Type B pancreatic cell (in vitro differentiated cells): ENCODE results near the gene LIN28B. TPM values are rescaled to one million over a fixed set of nuclear protein-coding genes. Genes with fewer than 3 reads are reported as not detected.

Experiments used
- DNase-seq: peaks from one replicate; pipeline ENCODE4 v3.0.0; 2021; ENCODE audit warnings: mixed read lengths; ENCODE audit not compliant: unreplicated experiment; ENCODE audit errors: extremely low spot score
- H3K27ac Mint-ChIP-seq: 2 replicates; pipeline ENCODE4 v1.8.0; 2021; ENCODE audit warnings: mild to moderate bottlenecking, mixed read lengths
- H3K27me3 Mint-ChIP-seq: 2 replicates; pipeline ENCODE4 v1.8.0; 2021; ENCODE audit warnings: mixed read lengths
- H3K36me3 Mint-ChIP-seq: 2 replicates; pipeline ENCODE4 v1.8.0; 2021; ENCODE audit warnings: mixed read lengths
- H3K4me1 Mint-ChIP-seq: one replicate; pipeline ENCODE4 v1.8.0; 2021; ENCODE audit warnings: mixed read lengths; ENCODE audit not compliant: unreplicated experiment
- H3K4me3 Mint-ChIP-seq: 2 replicates; pipeline ENCODE4 v1.8.0; 2021; ENCODE audit warnings: mild to moderate bottlenecking, mixed read lengths
- H3K9me3 Mint-ChIP-seq: 2 replicates; pipeline ENCODE4 v1.8.0; 2021; ENCODE audit warnings: mixed read lengths
- total RNA-seq: library from RNA; stranded (reverse); gene quantifications from 2 replicates; pipeline ENCODE4 v1.2.1, GENCODE V29; 2021; ENCODE audit warnings: low replicate concordance
- TF ChIP-seq, protein P1 (sequence below): fragments of 200-600 bp; sonication (generic); conservative IDR thresholded peaks from 2 replicates; pipeline ENCODE4 v1.5.0; 2021; ENCODE audit warnings: antibody characterized with exemption, mild to moderate bottlenecking

The LIN28B gene
- total RNA-seq, 1 donor from 2014 or later, result 22.3 TPM

DNA sequence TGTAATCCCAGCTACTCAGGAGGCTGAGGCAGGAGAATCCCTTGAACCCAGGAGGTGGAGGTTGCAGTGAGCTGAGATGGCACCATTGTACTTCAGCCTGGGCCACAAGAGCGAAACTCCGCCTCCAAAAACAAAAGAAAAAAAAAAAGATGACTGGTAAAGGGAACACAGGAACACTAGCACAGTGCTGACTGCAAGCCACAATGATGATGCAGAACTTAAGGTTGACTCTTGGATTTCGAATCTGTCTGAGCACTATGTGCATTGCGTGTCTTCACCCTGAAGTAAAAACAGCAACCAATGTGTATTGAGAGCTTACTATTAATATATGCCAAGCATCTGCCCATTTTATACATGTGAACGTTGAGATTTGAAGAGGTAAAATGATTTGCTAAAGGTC lies 27.6 kb upstream of the LIN28B start:
- TF ChIP-seq, protein P1, sequence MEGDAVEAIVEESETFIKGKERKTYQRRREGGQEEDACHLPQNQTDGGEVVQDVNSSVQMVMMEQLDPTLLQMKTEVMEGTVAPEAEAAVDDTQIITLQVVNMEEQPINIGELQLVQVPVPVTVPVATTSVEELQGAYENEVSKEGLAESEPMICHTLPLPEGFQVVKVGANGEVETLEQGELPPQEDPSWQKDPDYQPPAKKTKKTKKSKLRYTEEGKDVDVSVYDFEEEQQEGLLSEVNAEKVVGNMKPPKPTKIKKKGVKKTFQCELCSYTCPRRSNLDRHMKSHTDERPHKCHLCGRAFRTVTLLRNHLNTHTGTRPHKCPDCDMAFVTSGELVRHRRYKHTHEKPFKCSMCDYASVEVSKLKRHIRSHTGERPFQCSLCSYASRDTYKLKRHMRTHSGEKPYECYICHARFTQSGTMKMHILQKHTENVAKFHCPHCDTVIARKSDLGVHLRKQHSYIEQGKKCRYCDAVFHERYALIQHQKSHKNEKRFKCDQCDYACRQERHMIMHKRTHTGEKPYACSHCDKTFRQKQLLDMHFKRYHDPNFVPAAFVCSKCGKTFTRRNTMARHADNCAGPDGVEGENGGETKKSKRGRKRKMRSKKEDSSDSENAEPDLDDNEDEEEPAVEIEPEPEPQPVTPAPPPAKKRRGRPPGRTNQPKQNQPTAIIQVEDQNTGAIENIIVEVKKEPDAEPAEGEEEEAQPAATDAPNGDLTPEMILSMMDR, result no peak
- H3K4me3 Mint-ChIP-seq, result no peak overlapping the region
- no peaks in the 10 kb centered on the region for H3K9me3 Mint-ChIP-seq
- no peak for DNase-seq
- H3K27ac Mint-ChIP-seq, result no peak overlapping the region
- no peaks in the 10 kb centered on the region for H3K27me3 Mint-ChIP-seq
- no peaks in the 10 kb centered on the region for H3K4me1 Mint-ChIP-seq
- no peaks in the 10 kb centered on the region for H3K36me3 Mint-ChIP-seq

DNA sequence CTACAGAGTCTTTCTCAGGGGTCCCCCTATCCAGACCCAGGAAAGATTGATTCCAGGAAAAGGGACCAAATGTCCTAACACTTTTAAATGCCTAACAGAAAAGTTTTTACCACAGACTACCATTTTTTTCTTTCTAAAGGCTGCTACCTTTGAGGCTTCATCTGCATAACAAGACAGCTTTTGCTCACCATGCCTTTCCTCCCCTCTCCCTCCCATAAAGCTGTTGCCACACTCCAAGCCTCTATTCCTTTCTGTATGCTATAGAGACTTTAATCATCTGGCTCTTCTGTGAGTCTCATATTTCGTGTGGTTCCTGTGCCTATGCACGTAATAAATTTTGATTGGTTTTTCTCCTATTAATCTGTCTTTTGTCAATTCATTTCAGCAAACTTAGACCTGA lies 26.0 kb upstream of the LIN28B start:
- no peak overlapping the region for H3K4me3 Mint-ChIP-seq
- no peak overlapping the region for H3K27ac Mint-ChIP-seq
- H3K4me1 Mint-ChIP-seq, result no peaks in the 10 kb centered on the region
- H3K27me3 Mint-ChIP-seq, result no peaks in the 10 kb centered on the region
- H3K9me3 Mint-ChIP-seq, result no peaks in the 10 kb centered on the region
- no peaks in the 10 kb centered on the region for H3K36me3 Mint-ChIP-seq
- TF ChIP-seq, protein P1, result no peak
- DNase-seq, result no peak

DNA sequence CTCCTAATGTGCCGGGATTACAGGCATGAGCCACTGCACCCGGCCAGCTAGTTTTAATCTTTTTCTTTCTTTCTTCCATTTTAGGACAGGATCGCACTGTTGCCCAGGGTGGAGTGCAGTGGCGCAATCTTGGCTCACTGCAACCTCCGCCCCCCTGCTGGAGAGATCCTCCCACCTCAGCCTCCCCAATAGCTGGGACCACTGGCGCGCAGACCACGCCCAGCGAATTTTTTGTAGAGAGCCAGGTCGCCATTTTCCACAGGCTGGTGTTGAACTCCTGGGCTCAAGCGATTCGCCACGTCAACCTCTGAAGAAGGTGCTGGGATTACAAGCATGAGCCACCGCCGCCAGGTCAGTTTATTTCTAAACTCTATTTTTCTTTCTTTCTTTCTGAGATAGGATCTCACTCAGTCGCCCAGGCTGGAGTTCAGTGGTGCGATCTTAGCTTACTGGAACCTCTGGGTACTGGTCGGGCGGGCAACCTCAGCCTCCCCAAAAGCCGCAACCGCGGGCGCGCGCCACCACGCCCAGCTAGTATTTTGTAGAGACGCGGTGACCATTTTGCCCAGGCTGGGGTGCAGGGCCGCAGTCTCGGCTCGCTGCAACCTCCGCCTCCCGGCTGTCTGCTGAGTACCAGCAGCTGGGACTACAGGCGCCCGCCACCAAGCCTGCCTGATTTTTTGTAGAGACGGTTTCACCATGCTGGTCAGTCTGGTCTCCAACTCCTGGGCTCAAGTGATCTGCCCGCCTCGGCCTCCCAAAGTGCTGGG lies 20.0 kb upstream of the LIN28B start:
- Mint-ChIP-seq H3K36me3 (no peaks in the 10 kb centered on the region), H3K4me1 (peaks cover 6% of the 10 kb centered on the region), H3K4me3 (no peak overlapping the region), H3K27ac (no peak overlapping the region), H3K27me3 (peaks cover 6% of the 10 kb centered on the region), H3K9me3 (peaks cover 5% of the 10 kb centered on the region)
- TF ChIP-seq, protein P1, result no peak
- DNase-seq, result no peak

DNA sequence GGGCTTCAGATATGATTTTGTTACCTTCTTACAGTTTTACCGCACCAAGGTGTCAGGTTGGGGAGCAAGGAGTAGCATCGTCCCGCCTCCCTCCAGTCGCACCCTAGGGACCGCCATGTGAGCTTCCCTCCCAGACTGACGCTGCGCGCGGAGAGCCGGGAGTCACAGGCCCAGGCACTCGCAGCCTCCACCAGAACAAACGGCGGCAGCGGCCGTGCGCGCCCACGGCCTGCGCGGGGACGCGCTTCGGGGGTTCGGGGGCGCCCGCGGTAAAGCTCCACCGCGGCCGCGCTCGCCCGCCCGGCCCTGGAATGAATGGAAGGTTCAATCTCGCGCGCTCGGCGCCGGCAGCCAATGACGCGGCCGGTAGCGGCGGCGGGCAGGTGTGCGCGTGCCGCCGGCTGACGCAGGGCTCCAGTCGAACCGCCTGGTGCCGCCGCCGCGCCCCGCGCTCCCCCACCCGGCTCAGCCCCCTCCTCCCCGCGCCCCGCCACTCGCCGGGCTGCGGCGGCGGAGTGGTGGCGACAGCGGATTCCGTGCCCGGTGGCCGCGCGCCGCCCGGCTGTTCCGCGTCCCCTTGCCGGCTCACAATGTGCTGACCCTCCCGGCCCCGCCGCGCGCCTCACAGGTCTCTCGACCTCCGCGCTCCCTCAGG lies 16.5 kb upstream of the LIN28B start:
- peaks cover 7% of the 10 kb centered on the region for H3K4me1 Mint-ChIP-seq
- H3K27ac Mint-ChIP-seq, result peak overlapping the region; percentile 70
- H3K36me3 Mint-ChIP-seq, result no peaks in the 10 kb centered on the region
- peaks cover 6% of the 10 kb centered on the region for H3K27me3 Mint-ChIP-seq
- peak; percentile 77 for DNase-seq
- H3K4me3 Mint-ChIP-seq, result peak overlapping the region; percentile 89
- TF ChIP-seq, protein P1, result no peak
- H3K9me3 Mint-ChIP-seq, result peaks cover 5% of the 10 kb centered on the region

DNA sequence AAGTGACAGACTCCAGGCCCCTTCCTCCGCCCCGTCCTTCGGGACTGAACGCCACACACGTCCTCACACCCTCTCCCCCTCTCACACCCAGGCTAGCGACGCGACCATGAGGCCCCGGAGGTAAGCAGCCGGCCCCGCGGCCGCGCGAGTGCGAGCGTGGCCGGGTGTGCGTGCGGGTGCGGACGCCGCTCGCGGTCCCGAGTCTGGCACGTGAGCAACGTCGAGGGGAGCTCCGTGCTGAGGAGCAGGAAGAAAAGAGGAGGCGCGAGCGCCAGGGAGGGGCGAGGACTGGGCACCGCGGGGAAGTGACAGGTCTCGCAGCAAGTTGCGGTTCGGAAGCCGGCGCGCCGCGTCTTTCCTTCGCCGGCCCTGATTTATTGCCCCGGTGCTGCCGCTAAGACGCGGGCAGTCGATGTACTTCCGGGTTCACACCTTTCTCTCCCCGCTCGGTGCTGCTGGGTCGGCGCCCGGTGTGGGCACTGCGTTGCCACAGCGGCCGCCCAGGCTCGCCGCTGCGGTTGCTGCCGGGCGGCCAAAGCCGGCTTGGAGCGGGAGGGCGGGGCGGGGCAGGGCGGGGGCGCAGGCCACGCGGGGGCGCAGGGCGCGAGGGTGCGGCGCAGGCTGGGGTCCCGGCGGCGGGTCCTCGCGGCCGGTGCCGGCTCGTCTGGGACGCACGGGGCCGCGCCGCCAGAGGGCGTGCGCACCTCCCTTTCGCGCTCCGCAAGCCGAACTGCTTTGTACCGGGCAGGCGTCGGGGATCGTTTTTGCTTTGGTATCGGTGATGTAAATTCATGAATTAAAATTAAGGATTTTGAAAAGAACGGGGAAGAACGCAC lies 15.8 kb upstream of the LIN28B start:
- peak overlapping the region; percentile 92 for H3K27ac Mint-ChIP-seq
- peaks cover 6% of the 10 kb centered on the region for H3K27me3 Mint-ChIP-seq
- H3K36me3 Mint-ChIP-seq, result no peaks in the 10 kb centered on the region
- DNase-seq, result peak; percentile 85
- peak overlapping the region; percentile 96 for H3K4me3 Mint-ChIP-seq
- H3K9me3 Mint-ChIP-seq, result peaks cover 4% of the 10 kb centered on the region
- TF ChIP-seq, protein P1, result peak; percentile 86
- peaks cover 7% of the 10 kb centered on the region for H3K4me1 Mint-ChIP-seq
